HL-60 (cell line): ENCODE measurements around the gene RAD1.

Experiments
- DNase-seq, 2 experiments: peaks; one replicate each; pipeline ENCODE4 v3.0.0-alpha.2; 2010 to 2020; ENCODE audit warnings: low read depth in 1 of 2, low spot score in 1 of 2
- H3K27ac ChIP-seq: fragments of 250-450 bp; sonication (Bioruptor Pico); replicated peaks from 2 replicates; pipeline ENCODE4 v1.5.1; 2020; ENCODE audit warnings: mild to moderate bottlenecking, moderate library complexity
- H3K27me3 ChIP-seq: fragments of 250-450 bp; sonication (Bioruptor Pico); 2 replicates; pipeline ENCODE4 v1.5.1; 2021; ENCODE audit warnings: mild to moderate bottlenecking, moderate library complexity; ENCODE audit not compliant: insufficient read depth, poor library complexity, severe bottlenecking
- H3K4me3 ChIP-seq: replicated peaks from 2 replicates; pipeline ENCODE4 v1.5.1; 2011; ENCODE audit warnings: mild to moderate bottlenecking, control low read depth, low read length; ENCODE audit not compliant: insufficient read depth
- GABPA ChIP-seq: IDR thresholded peaks from 2 replicates; pipeline ENCODE4 v1.6.1; 2012; ENCODE audit warnings: low read depth
- POLR2AphosphoS5 ChIP-seq: IDR thresholded peaks from 2 replicates; pipeline ENCODE4 v1.6.1; 2012; ENCODE audit warnings: low read depth
- SPI1 ChIP-seq: IDR thresholded peaks from 2 replicates; pipeline ENCODE4 v1.6.1; 2012; ENCODE audit warnings: low read depth, mild to moderate bottlenecking, borderline replicate concordance
- TF ChIP-seq, protein P1 (sequence below): IDR thresholded peaks from one replicate; pipeline ENCODE4 v1.5.1; 2011; ENCODE audit warnings: low read length, control low read depth, inconsistent platforms; ENCODE audit not compliant: insufficient read depth
- TF ChIP-seq, protein P2 (sequence below): IDR thresholded peaks from 2 replicates; pipeline ENCODE4 v1.6.1; 2012; ENCODE audit warnings: low read depth; ENCODE audit not compliant: insufficient replicate concordance

RAD1 gene

DNA sequence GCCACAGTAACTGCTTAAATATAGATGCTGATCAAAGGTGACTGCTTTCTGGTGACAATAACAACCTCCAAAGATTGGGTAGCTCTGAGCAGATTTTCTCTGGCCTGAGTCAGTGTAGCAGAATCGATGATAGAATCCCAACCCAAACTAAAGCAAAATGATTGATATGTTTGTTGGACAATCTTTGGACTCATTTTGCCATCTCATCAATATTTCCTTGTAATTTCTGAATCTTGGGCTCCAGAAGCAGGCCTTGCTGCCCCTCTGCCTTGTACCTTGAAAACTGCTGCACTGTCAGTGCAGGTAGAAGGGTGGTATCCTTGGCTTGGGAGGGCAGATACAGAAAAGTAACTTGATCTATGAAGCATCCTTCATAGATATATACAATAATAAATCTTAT is 57.4 kb downstream of the RAD1 start:
- Histone ChIP-seq H3K27ac (no peak overlapping the region), H3K27me3 (peaks cover 5% of the 10 kb centered on the region), H3K4me3 (no peak overlapping the region)
- TF ChIP-seq, protein P1, sequence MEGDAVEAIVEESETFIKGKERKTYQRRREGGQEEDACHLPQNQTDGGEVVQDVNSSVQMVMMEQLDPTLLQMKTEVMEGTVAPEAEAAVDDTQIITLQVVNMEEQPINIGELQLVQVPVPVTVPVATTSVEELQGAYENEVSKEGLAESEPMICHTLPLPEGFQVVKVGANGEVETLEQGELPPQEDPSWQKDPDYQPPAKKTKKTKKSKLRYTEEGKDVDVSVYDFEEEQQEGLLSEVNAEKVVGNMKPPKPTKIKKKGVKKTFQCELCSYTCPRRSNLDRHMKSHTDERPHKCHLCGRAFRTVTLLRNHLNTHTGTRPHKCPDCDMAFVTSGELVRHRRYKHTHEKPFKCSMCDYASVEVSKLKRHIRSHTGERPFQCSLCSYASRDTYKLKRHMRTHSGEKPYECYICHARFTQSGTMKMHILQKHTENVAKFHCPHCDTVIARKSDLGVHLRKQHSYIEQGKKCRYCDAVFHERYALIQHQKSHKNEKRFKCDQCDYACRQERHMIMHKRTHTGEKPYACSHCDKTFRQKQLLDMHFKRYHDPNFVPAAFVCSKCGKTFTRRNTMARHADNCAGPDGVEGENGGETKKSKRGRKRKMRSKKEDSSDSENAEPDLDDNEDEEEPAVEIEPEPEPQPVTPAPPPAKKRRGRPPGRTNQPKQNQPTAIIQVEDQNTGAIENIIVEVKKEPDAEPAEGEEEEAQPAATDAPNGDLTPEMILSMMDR, result no peak
- TF ChIP-seq SPI1 (no peak), POLR2AphosphoS5 (no peak), GABPA (no peak)
- TF ChIP-seq, protein P2, sequence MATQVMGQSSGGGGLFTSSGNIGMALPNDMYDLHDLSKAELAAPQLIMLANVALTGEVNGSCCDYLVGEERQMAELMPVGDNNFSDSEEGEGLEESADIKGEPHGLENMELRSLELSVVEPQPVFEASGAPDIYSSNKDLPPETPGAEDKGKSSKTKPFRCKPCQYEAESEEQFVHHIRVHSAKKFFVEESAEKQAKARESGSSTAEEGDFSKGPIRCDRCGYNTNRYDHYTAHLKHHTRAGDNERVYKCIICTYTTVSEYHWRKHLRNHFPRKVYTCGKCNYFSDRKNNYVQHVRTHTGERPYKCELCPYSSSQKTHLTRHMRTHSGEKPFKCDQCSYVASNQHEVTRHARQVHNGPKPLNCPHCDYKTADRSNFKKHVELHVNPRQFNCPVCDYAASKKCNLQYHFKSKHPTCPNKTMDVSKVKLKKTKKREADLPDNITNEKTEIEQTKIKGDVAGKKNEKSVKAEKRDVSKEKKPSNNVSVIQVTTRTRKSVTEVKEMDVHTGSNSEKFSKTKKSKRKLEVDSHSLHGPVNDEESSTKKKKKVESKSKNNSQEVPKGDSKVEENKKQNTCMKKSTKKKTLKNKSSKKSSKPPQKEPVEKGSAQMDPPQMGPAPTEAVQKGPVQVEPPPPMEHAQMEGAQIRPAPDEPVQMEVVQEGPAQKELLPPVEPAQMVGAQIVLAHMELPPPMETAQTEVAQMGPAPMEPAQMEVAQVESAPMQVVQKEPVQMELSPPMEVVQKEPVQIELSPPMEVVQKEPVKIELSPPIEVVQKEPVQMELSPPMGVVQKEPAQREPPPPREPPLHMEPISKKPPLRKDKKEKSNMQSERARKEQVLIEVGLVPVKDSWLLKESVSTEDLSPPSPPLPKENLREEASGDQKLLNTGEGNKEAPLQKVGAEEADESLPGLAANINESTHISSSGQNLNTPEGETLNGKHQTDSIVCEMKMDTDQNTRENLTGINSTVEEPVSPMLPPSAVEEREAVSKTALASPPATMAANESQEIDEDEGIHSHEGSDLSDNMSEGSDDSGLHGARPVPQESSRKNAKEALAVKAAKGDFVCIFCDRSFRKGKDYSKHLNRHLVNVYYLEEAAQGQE, result no peak
- DNase-seq, result no peak

- TF ChIP-seq GABPA (no peak), POLR2AphosphoS5 (no peak), SPI1 (no peak)
- TF ChIP-seq, protein P2, result no peak
- TF ChIP-seq, protein P1, result no peak
- peaks cover 5% of the 10 kb centered on the region for H3K27me3 ChIP-seq
- DNase-seq, result no peak
- no peak overlapping the region for H3K27ac ChIP-seq
- H3K4me3 ChIP-seq, result no peak overlapping the region
These were observed 58.1 kb downstream of the RAD1 start for GRCh38 chr5:34857161-34857560.
